GM12878 (cell line): ENCODE results near the gene ABHD14A. TPM values are rescaled to one million over a fixed set of nuclear protein-coding genes. Genes with fewer than 3 reads are reported as not detected.
A peak's percentile ranks its signal among the peaks of the same experiment; 100 is the strongest.

Source experiments
- ATAC-seq: fragments of 200-7000 bp; cut with Tn5 transposase; 3 replicates; pipeline ENCODE4 v1.9.1; 2020; ENCODE audit warnings: mild to moderate bottlenecking, moderate library complexity
- BruUV-seq: library from RNA; stranded (reverse); fragments of 400-500 nt; replicated peaks from 2 replicates; lab custom pipeline; 2021; lab: Mats Ljungman, UMichigan
- CTCF ChIA-PET: fragments of 300-600 bp; sonication (Branson Sonifier 250); formaldehyde crosslinking; extraction: SDS; loops from one replicate; lab custom pipeline; 2021; ENCODE audit warnings: inconsistent platforms; lab: Yijun Ruan, JAX
- POLR2A ChIA-PET: fragments of 350-600 bp; formaldehyde crosslinking; extraction: SDS; loops from one replicate; lab custom pipeline; 2021; ENCODE audit warnings: inconsistent platforms; lab: Charles Lee
- RAD21 ChIA-PET: fragments of 300-600 bp; sonication (Branson Sonifier 250); formaldehyde crosslinking; loops from one replicate; lab custom pipeline; 2023; ENCODE audit warnings: antibody characterized with exemption; ENCODE audit not compliant: unreplicated experiment; lab: Charles Lee
- SMC1A ChIA-PET: fragments of 300-600 bp; sonication (Branson Sonifier 250); formaldehyde crosslinking; loops from one replicate; lab custom pipeline; 2023; ENCODE audit not compliant: unreplicated experiment, uncharacterized antibody; lab: Charles Lee
- DNase-seq: peaks from one replicate; pipeline ENCODE4 v3.0.0-alpha.2; 2011; ENCODE audit warnings: low read depth, low spot score
- FAIRE-seq: peaks from 3 replicates; lab custom pipeline; 2011; peaks lifted over from hg19 to GRCh38; lab: Jason Lieb, UNC
- H2AFZ ChIP-seq: 2 replicates; pipeline ENCODE4 v1.6.0; 2011; ENCODE audit warnings: low read depth, low read length, control low read depth; ENCODE audit not compliant: control insufficient read depth
- H3K27ac ChIP-seq: 2 replicates; pipeline ENCODE4 v1.5.1; 2011; ENCODE audit warnings: control low read depth; ENCODE audit not compliant: control insufficient read depth, insufficient read depth
- H3K27me3 ChIP-seq, 2 experiments: replicated peaks in 1 of 2; 2 replicates each; pipeline versions ENCODE4 v1.6.0 to v1.6.1; 2011; ENCODE audit warnings: low read length in 1 of 2; ENCODE audit not compliant: control insufficient read depth in 2 of 2, insufficient read depth in 2 of 2
- H3K36me3 ChIP-seq, 2 experiments: 2 replicates each; pipeline ENCODE4 v1.5.1; 2011; ENCODE audit warnings: low read length in 1 of 2; ENCODE audit not compliant: control insufficient read depth in 2 of 2, insufficient read depth in 2 of 2
- H3K4me1 ChIP-seq: 2 replicates; pipeline ENCODE4 v1.6.1; 2011; ENCODE audit warnings: mild to moderate bottlenecking, low read length, moderate library complexity, mixed read lengths; ENCODE audit not compliant: control insufficient read depth, insufficient read depth
- H3K4me2 ChIP-seq: 2 replicates; pipeline ENCODE4 v1.6.0; 2011; ENCODE audit warnings: control low read depth; ENCODE audit not compliant: control insufficient read depth, insufficient read depth
- H3K4me3 ChIP-seq: fragments of 200-600 bp; sonication (generic); 2 replicates; pipeline ENCODE4 v1.5.1; 2016
- H3K79me2 ChIP-seq: 2 replicates; pipeline ENCODE4 v1.6.0; 2011; ENCODE audit warnings: low read length; ENCODE audit not compliant: control insufficient read depth, insufficient read depth
- H3K9ac ChIP-seq: 2 replicates; pipeline ENCODE4 v1.8.0; 2011; ENCODE audit warnings: low read length, control low read depth, mixed read lengths; ENCODE audit not compliant: control insufficient read depth, insufficient read depth
- H3K9me3 ChIP-seq: replicated peaks from 3 replicates; pipeline ENCODE4 v1.5.1; 2011; ENCODE audit warnings: mild to moderate bottlenecking, low read length; ENCODE audit not compliant: control insufficient read depth, insufficient read depth
- H4K20me1 ChIP-seq: 2 replicates; pipeline ENCODE4 v1.6.0; 2011; ENCODE audit not compliant: control insufficient read depth, insufficient read depth
- HSF1 ChIP-seq: fragments of 150-350 bp; IDR thresholded peaks from 2 replicates; pipeline ENCODE4 v1.6.1; 2014; ENCODE audit warnings: mild to moderate bottlenecking, low read depth, low read length
- LARP7 ChIP-seq: fragments of 450-650 bp; IDR thresholded peaks from 2 replicates; pipeline ENCODE4 v1.6.1; 2017; ENCODE audit warnings: mild to moderate bottlenecking
- MEF2A ChIP-seq: IDR thresholded peaks from 2 replicates; pipeline ENCODE4 v1.6.1; 2011; ENCODE audit warnings: low read depth, mild to moderate bottlenecking, low read length, moderate library complexity; ENCODE audit not compliant: insufficient read depth
- MLLT1 ChIP-seq: fragments of 450-650 bp; IDR thresholded peaks from 2 replicates; pipeline ENCODE4 v1.6.1; 2016; ENCODE audit warnings: mild to moderate bottlenecking
- WGBS: methylation state at CpG from one replicate; pipeline ENCODE4 v1.1.6; 2016; ENCODE audit warnings: low lambda C conversion rate; ENCODE audit not compliant: insufficient replicate concordance, insufficient coverage; ENCODE audit errors: missing lambda C conversion rate; 5-methylcytosine and 5-hydroxymethylcytosine counted together
- in situ Hi-C: fragments of 300-500 bp; cut with MboI; formaldehyde crosslinking; loops from 9 replicates; pipeline ENCODE4 v1.14.3; 2018; ENCODE audit warnings: mixed read lengths
- intact Hi-C: fragments of 100-400 bp; cut with micrococcal nuclease; formaldehyde crosslinking; loops from one replicate; pipeline ENCODE4 v1.14.2; 2022; ENCODE audit not compliant: unreplicated experiment
- polyA plus RNA-seq, 11 experiments: library from polyadenylated mRNA; depleted of rRNA in 4 of 11; unstranded in 6 of 11; stranded (reverse) in 5 of 11; fragments of >200 nt; fragmentation: Nextera tagmentation in 4 of 11; fragmentation: Illumina TruSeq in 1 of 11; extraction: Ambion mirVana in 4 of 11; extraction: Trizol in 1 of 11; gene quantifications; 1 replicate in 1 of 11; 2 replicates in 10 of 11; pipeline versions ENCODE4 v1.2.1 to v1.2.3, GENCODE V29; 2011 to 2016; ENCODE audit warnings: inconsistent platforms in 2 of 11, missing spikeins in 2 of 11, low read depth in 1 of 11
- total RNA-seq, 4 experiments: library from RNA; depleted of rRNA in 3 of 4; stranded (reverse); fragments of >200 nt in 3 of 4; fragmentation: Illumina TruSeq in 1 of 4; extraction: Trizol in 1 of 4; gene quantifications; 2 replicates each; pipeline versions ENCODE4 v1.2.1 to v1.2.3, GENCODE V29; 2013 to 2021

The ABHD14A gene
- total and polyA plus RNA-seq, 10 of the 15 experiments (the other 5 are each of a cell fraction or from before 2014, with no cell fraction given): 1.2 to 27.0 (median 7.9) TPM

- peak overlapping the region; percentile 90 for H3K9ac ChIP-seq
- no peaks in the 10 kb centered on the region for H3K27me3 ChIP-seq
- ATAC-seq: peak; percentile 37
- SMC1A ChIA-PET: interaction anchor here (0.9 to 5.2 kb wide), 5 partner anchors 9 to 78 kb away, joined by 3 to 33 read pairs (median 5); partner anchors contain the start of genes ACY1, PARP3 and RRP9
- BruUV-seq: no TSS peak
- peak overlapping the region; percentile 84 for H3K4me3 ChIP-seq
- TF ChIP-seq HSF1 (no peak), MEF2A (0 out of 2 replicates have a peak, but pooled peaks have one; percentile 5), LARP7 (0 out of 2 replicates have a peak, but pooled peaks have one; percentile 5), MLLT1 (peak; percentile 39; the same call in 1 of the 2 replicates)
- H3K36me3 ChIP-seq: no peaks in the 10 kb centered on the region
- POLR2A ChIA-PET: interaction anchor here (1.2 to 2.7 kb wide), 3 partner anchors 9 to 82 kb away, joined by 4 to 28 read pairs (median 24); partner anchors contain the start of genes ACY1, DUSP7, PARP3 and RRP9
- no peak for FAIRE-seq
- H2AFZ ChIP-seq: peak overlapping the region; percentile 96
- peak overlapping the region; percentile 91 for H3K27ac ChIP-seq
- CTCF ChIA-PET: interaction anchor here (1.0 to 5.3 kb wide), 18 partner anchors 9 to 288 kb away, joined by 3 to 79 read pairs (median 5); partner anchors contain the start of genes ACY1, PARP3, RPL29 and RRP9
- intact Hi-C loops (loop anchor here (1.0 kb wide), 1 partner anchor 32 kb away; the partner anchor contains the start of gene PARP3), in situ Hi-C loops (no loop called here)
- DNase-seq: no peak
- H3K4me1 ChIP-seq: peaks cover 15% of the 10 kb centered on the region
- no peaks in the 10 kb centered on the region for H3K9me3 ChIP-seq
- RAD21 ChIA-PET: interaction anchor here (0.8 to 2.6 kb wide), 4 partner anchors 9 to 33 kb away, joined by 3 to 34 read pairs (median 14); partner anchors contain the start of genes ACY1, PARP3 and RRP9
- WGBS: 16% methylated on average over 30 of the region's 30 CpGs
- H4K20me1 ChIP-seq: no peaks in the 10 kb centered on the region
- H3K79me2 ChIP-seq: peaks cover 5% of the 10 kb centered on the region; the same call in 1 of the 2 replicates
- H3K4me2 ChIP-seq: peak overlapping the region; percentile 76
Observed at GRCh38 chr3:51974277-51974962, 444 bp upstream of the ABHD14A start.
